ENCODE results near the gene CFAP74. TPM values are rescaled to one million over a fixed set of nuclear protein-coding genes. Genes with fewer than 3 reads are reported as not detected.

The CFAP74 gene
- total and polyA plus RNA-seq, 2 of the 13 experiments (the other 11 are each of a cell fraction or from before 2014, with no cell fraction given): 0.27 to 0.62 TPM

DNA sequence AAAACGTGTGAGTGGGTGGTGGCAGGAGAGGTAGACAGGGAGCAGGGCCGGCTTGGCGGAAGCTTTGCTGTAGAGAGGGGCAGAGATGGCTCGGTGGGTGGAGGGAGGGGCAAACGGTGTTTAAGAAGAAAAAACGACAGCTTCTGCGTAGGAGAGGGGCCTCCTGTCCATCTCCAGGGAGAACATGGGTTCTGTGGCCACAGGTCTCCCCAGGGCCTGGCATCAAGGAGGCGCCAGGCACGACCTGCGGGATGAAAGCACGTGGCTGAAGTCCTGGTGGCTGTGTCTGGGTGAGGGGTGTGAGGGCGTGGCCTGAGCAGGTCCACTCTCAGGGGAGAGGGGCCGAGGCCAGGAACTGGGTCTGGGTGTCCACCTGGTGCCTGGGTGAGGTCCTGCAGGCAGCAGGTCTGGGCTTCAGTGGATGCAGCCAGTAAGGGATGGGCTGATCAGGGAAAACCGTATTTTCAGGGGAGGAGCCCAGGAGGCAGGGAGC, 45.7 kb upstream of the CFAP74 start (continued):
- TF ChIP-seq, protein P1, sequence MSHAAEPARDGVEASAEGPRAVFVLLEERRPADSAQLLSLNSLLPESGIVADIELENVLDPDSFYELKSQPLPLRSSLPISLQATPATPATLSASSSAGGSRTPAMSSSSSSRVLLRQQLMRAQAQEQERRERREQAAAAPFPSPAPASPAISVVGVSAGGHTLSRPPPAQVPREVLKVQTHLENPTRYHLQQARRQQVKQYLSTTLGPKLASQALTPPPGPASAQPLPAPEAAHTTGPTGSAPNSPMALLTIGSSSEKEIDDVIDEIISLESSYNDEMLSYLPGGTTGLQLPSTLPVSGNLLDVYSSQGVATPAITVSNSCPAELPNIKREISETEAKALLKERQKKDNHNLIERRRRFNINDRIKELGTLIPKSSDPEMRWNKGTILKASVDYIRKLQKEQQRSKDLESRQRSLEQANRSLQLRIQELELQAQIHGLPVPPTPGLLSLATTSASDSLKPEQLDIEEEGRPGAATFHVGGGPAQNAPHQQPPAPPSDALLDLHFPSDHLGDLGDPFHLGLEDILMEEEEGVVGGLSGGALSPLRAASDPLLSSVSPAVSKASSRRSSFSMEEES (CRISPR knock-in tag; IDR thresholded peaks at IDR 0.05): 0 out of 2 replicates have a peak, but pooled peaks have one; percentile 52
- TF ChIP-seq DR1 (CRISPR knock-in tag; IDR thresholded peaks at IDR 0.05): 0 out of 2 replicates have a peak, but pooled peaks have one; percentile 18
- TF ChIP-seq CENPT (CRISPR knock-in tag; IDR thresholded peaks at IDR 0.05; ENCODE audit: low read depth): peak; percentile 13; the same call in 1 of the 2 replicates
- TF ChIP-seq ZNF18 (CRISPR knock-in tag; IDR thresholded peaks at IDR 0.05; ENCODE audit: insufficient replicate concordance): peak; percentile 37
- TF ChIP-seq ARNTL (CRISPR knock-in tag; IDR thresholded peaks at IDR 0.05): peak; percentile 68
- peak; percentile 45; the same call in 1 of the 2 replicates for TF ChIP-seq RBAK (CRISPR knock-in tag; IDR thresholded peaks at IDR 0.05)
- TF ChIP-seq KAT2B (IDR thresholded peaks at IDR 0.05; ENCODE audit: borderline replicate concordance, low read depth, low read length): no peak
- TF ChIP-seq NR2C2 (CRISPR knock-in tag; IDR thresholded peaks at IDR 0.05; ENCODE audit: borderline replicate concordance): no peak
- peak; percentile 99 for TF ChIP-seq MAX (IDR thresholded peaks at IDR 0.05)
- peak; percentile 94 for TF ChIP-seq ZNF430 (CRISPR knock-in tag; IDR thresholded peaks at IDR 0.05)
- no peak for TF ChIP-seq ZNF10 (CRISPR knock-in tag; IDR thresholded peaks at IDR 0.05; ENCODE audit: borderline replicate concordance, low read depth)
- peak; percentile 83 for TF ChIP-seq MEF2D (CRISPR knock-in tag; IDR thresholded peaks at IDR 0.05)
- TF ChIP-seq ZNF83 (CRISPR knock-in tag; IDR thresholded peaks at IDR 0.05; ENCODE audit: borderline replicate concordance): 0 out of 2 replicates have a peak, but pooled peaks have one; percentile 68
- TF ChIP-seq ZNF605 (CRISPR knock-in tag; IDR thresholded peaks at IDR 0.05): peak; percentile 86
- no peak for TF ChIP-seq TCF12 (IDR thresholded peaks at IDR 0.05)
- no peak for TF ChIP-seq TCF12 (CRISPR knock-in tag; IDR thresholded peaks at IDR 0.05)
- peak; percentile 52 for TF ChIP-seq ZBTB38 (CRISPR knock-in tag; IDR thresholded peaks at IDR 0.05)
- 0 out of 2 replicates have a peak, but pooled peaks have one; percentile 7 for TF ChIP-seq TP53 (CRISPR knock-in tag; conservative IDR thresholded peaks at IDR 0.05)
- TF ChIP-seq, protein P2, sequence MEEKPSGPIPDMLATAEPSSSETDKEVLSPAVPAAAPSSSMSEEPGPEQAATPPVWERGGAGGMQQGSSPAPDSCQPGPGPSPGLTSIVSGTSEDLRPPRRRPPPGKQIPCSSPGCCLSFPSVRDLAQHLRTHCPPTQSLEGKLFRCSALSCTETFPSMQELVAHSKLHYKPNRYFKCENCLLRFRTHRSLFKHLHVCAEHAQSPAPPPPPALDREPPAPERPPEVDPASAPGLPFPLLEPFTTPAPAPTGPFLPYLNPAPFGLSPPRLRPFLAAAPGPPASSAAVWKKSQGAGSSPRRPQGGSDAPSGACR (CRISPR knock-in tag; IDR thresholded peaks at IDR 0.05): peak; percentile 91
- peak; percentile 65; the same call in 1 of the 2 replicates for TF ChIP-seq PPARG (CRISPR knock-in tag; conservative IDR thresholded peaks at IDR 0.05)
- 0 out of 2 replicates have a peak, but pooled peaks have one; percentile 41 for TF ChIP-seq NKX3-1 (CRISPR knock-in tag; IDR thresholded peaks at IDR 0.05)
- TF ChIP-seq NAIF1 (CRISPR knock-in tag; IDR thresholded peaks at IDR 0.05; ENCODE audit: borderline replicate concordance): peak; percentile 78; the same call in 1 of the 2 replicates
- TF ChIP-seq, protein P3, sequence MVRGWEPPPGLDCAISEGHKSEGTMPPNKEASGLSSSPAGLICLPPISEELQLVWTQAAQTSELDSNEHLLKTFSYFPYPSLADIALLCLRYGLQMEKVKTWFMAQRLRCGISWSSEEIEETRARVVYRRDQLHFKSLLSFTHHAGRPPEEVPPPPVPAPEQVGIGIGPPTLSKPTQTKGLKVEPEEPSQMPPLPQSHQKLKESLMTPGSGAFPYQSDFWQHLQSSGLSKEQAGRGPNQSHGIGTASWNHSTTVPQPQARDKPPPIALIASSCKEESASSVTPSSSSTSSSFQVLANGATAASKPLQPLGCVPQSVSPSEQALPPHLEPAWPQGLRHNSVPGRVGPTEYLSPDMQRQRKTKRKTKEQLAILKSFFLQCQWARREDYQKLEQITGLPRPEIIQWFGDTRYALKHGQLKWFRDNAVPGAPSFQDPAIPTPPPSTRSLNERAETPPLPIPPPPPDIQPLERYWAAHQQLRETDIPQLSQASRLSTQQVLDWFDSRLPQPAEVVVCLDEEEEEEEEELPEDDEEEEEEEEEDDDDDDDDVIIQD (CRISPR knock-in tag; IDR thresholded peaks at IDR 0.05; ENCODE audit: low read depth): 0 out of 2 replicates have a peak, but pooled peaks have one; percentile 0
- TF ChIP-seq ZNF431 (CRISPR knock-in tag; IDR thresholded peaks at IDR 0.05; ENCODE audit: borderline replicate concordance, low read depth): 0 out of 2 replicates have a peak, but pooled peaks have one; percentile 50
- no peak for TF ChIP-seq ATAD3A (CRISPR knock-in tag; IDR thresholded peaks at IDR 0.05)

Data from HepG2 (cell line).